Caco-2 (cell line): Measurements from ENCODE around the gene ERVW-1. TPM values are rescaled to one million over a fixed set of nuclear protein-coding genes. Genes with fewer than 3 reads are reported as not detected.
"Not testable (repeated sequence)": the region's sequence is repeated elsewhere in the genome, so short reads cannot be mapped to it uniquely, and the experiment has no call there.

Experiments
- BruUV-seq: library from RNA; stranded (reverse); fragments of 400-500 nt; replicated peaks from 2 replicates; lab custom pipeline; 2021; lab: Mats Ljungman, UMichigan
- CTCF ChIA-PET: fragments of 300-600 bp; sonication (Branson Sonifier 250); formaldehyde crosslinking; loops from one replicate; lab custom pipeline; 2022; ENCODE audit warnings: antibody characterized with exemption; lab: Charles Lee
- POLR2A ChIA-PET: fragments of 300-600 bp; sonication (Branson Sonifier 250); formaldehyde crosslinking; loops from one replicate; lab custom pipeline; 2022; ENCODE audit warnings: antibody characterized with exemption; lab: Charles Lee
- DNase-seq, 2 experiments: peaks; one replicate each; pipeline versions ENCODE4 v3.0.0 to v3.0.0-alpha.2; 2020 to 2022
- H3K27me3 ChIP-seq: replicated peaks from 2 replicates; pipeline ENCODE4 v1.6.0; 2011; ENCODE audit warnings: low read length; ENCODE audit not compliant: control insufficient read depth, insufficient read depth
- H3K36me3 ChIP-seq: 2 replicates; pipeline ENCODE4 v1.5.1; 2011; ENCODE audit warnings: low read length; ENCODE audit not compliant: control insufficient read depth, insufficient read depth
- H3K4me1 ChIP-seq: fragments of 250-450 bp; sonication (Bioruptor Pico); 2 replicates; pipeline ENCODE4 v1.5.1; 2020; ENCODE audit warnings: mild to moderate bottlenecking
- H3K4me3 ChIP-seq: 2 replicates; pipeline ENCODE4 v1.5.1; 2011; ENCODE audit warnings: low read depth, mild to moderate bottlenecking, control low read depth, low read length
- H3K9me3 ChIP-seq: fragments of 250-450 bp; sonication (Bioruptor Pico); 2 replicates; pipeline ENCODE4 v1.5.1; 2020; ENCODE audit warnings: mild to moderate bottlenecking, moderate library complexity
- H3K27ac Mint-ChIP-seq: one replicate; pipeline ENCODE4 v1.8.0; 2022; ENCODE audit warnings: mixed read lengths; ENCODE audit not compliant: unreplicated experiment
- H3K27me3 Mint-ChIP-seq: one replicate; pipeline ENCODE4 v1.8.0; 2022; ENCODE audit warnings: mixed read lengths; ENCODE audit not compliant: insufficient read depth, unreplicated experiment
- H3K36me3 Mint-ChIP-seq: one replicate; pipeline ENCODE4 v1.8.0; 2022; ENCODE audit warnings: mild to moderate bottlenecking, mixed read lengths; ENCODE audit not compliant: insufficient read depth, unreplicated experiment
- H3K4me1 Mint-ChIP-seq: one replicate; pipeline ENCODE4 v1.8.0; 2022; ENCODE audit warnings: low read depth, mixed read lengths; ENCODE audit not compliant: unreplicated experiment
- H3K4me3 Mint-ChIP-seq: one replicate; pipeline ENCODE4 v1.8.0; 2022; ENCODE audit warnings: mild to moderate bottlenecking, moderate library complexity, mixed read lengths; ENCODE audit not compliant: unreplicated experiment
- H3K9me3 Mint-ChIP-seq: one replicate; pipeline ENCODE4 v1.8.0; 2022; ENCODE audit warnings: mixed read lengths; ENCODE audit not compliant: unreplicated experiment
- CTCF ChIP-seq, 2 experiments: fragments of 200-600 bp in 1 of 2; IDR thresholded peaks; 1 replicate in 1 of 2; 2 replicates in 1 of 2; pipeline versions ENCODE4 v1.5.1 to v1.8.0; 2011 to 2022; ENCODE audit warnings: antibody characterized with exemption in 1 of 2, control low read depth in 1 of 2, inconsistent platforms in 1 of 2, low read depth in 1 of 2, low read length in 1 of 2, mild to moderate bottlenecking in 1 of 2, moderate library complexity in 1 of 2; ENCODE audit not compliant: insufficient read depth in 1 of 2, severe bottlenecking in 1 of 2, unreplicated experiment in 1 of 2
- intact Hi-C: fragments of 100-400 bp; cut with micrococcal nuclease; formaldehyde crosslinking; loops from one replicate; pipeline ENCODE4 v1.10.0; 2022; ENCODE audit not compliant: unreplicated experiment
- total RNA-seq: library from RNA; stranded (reverse); gene quantifications from 2 replicates; pipeline ENCODE4 v1.2.3, GENCODE V29; 2022

ERVW-1 gene
- total RNA-seq, 1 experiment from 2014 or later: not detected

- H3K36me3 ChIP-seq, CTCF ChIA-PET, H3K36me3 Mint-ChIP-seq, H3K4me1 Mint-ChIP-seq, H3K4me3 ChIP-seq, H3K27me3 Mint-ChIP-seq, H3K9me3 ChIP-seq, H3K27me3 ChIP-seq, BruUV-seq, POLR2A ChIA-PET: not testable (repeated sequence)
- peaks cover 22% of the 10 kb centered on the region for H3K4me1 ChIP-seq
- Mint-ChIP-seq H3K27ac (peak overlapping the region; percentile 11), H3K4me3 (peak overlapping the region; percentile 25), H3K9me3 (peaks cover 12% of the 10 kb centered on the region)
- intact Hi-C loops: loop anchor here (1.0 kb wide), 1 partner anchor 8 kb away; no protein-coding TSS in a partner anchor
- peak; percentile 78 to 80 for DNase-seq
Measured at GRCh38 chr7:92473989-92474388, 3.8 kb downstream of the ERVW-1 start.

GRCh38 chr7:92468589-92468988 lies 9.2 kb downstream of the ERVW-1 start:
- CTCF ChIA-PET: not testable (repeated sequence)

GRCh38 chr7:92466682-92467081 lies 11.1 kb downstream of the ERVW-1 start:
- Histone ChIP-seq H3K4me3 (no peak overlapping the region), H3K36me3 (no peaks in the 10 kb centered on the region), H3K9me3 (peaks cover 9% of the 10 kb centered on the region), H3K27me3 (no peaks in the 10 kb centered on the region), H3K4me1 (peaks cover 26% of the 10 kb centered on the region)
- ChIA-PET CTCF (interaction anchor here (1.3 kb wide), 1 partner anchor 20 kb away, joined by 6 read pairs; the partner anchor contains the start of gene GATAD1), POLR2A (interaction anchor here (0.6 to 1.3 kb wide), 2 partner anchors 62 to 362 kb away, joined by 5 to 6 read pairs; partner anchors contain the start of genes PEX1 and RBM48)
- Mint-ChIP-seq H3K4me1 (peaks cover 22% of the 10 kb centered on the region), H3K27ac (peak overlapping the region; percentile 42), H3K27me3 (no peaks in the 10 kb centered on the region), H3K4me3 (no peak overlapping the region), H3K36me3 (peaks cover 21% of the 10 kb centered on the region), H3K9me3 (peaks cover 25% of the 10 kb centered on the region)
- intact Hi-C loops: loop anchor here (1.0 kb wide), 1 partner anchor 8 kb away; no protein-coding TSS in a partner anchor
- DNase-seq: peak; percentile 64 to 76
- no peak for TF ChIP-seq CTCF (IDR thresholded peaks at IDR 0.05; ENCODE audit: insufficient read depth in 1 of 2, low read depth in 1 of 2, low read length in 1 of 2, severe bottlenecking in 1 of 2, unreplicated experiment in 1 of 2)
- no TSS peak for BruUV-seq

More at GRCh38 chr7:92468589-92468988, 9.2 kb downstream of the ERVW-1 start:
- POLR2A ChIA-PET, H3K27me3 ChIP-seq, H3K36me3 ChIP-seq, intact Hi-C loops, H3K27ac Mint-ChIP-seq, H3K9me3 ChIP-seq, H3K4me3 Mint-ChIP-seq, BruUV-seq, H3K27me3 Mint-ChIP-seq, DNase-seq, H3K4me3 ChIP-seq: not testable (repeated sequence)
- H3K4me1 ChIP-seq: peaks cover 37% of the 10 kb centered on the region
- Mint-ChIP-seq H3K9me3 (peaks cover 25% of the 10 kb centered on the region), H3K4me1 (peaks cover 13% of the 10 kb centered on the region), H3K36me3 (peaks cover 15% of the 10 kb centered on the region)

GRCh38 chr7:92464515-92464914 lies 13.2 kb downstream of the ERVW-1 start:
- CTCF ChIA-PET: interaction anchor here (0.7 kb wide), 1 partner anchor 39 kb away, joined by 3 read pairs; no protein-coding TSS in a partner anchor
- no peak overlapping the region for H3K4me3 ChIP-seq
- no peaks in the 10 kb centered on the region for H3K36me3 ChIP-seq
- Mint-ChIP-seq H3K4me1 (peaks cover 22% of the 10 kb centered on the region), H3K27me3 (no peaks in the 10 kb centered on the region), H3K36me3 (peaks cover 21% of the 10 kb centered on the region), H3K4me3 (no peak overlapping the region), H3K9me3 (peaks cover 18% of the 10 kb centered on the region), H3K27ac (peak overlapping the region; percentile 22)
- H3K27me3 ChIP-seq: no peaks in the 10 kb centered on the region
- peaks cover 9% of the 10 kb centered on the region for H3K9me3 ChIP-seq
- peaks cover 26% of the 10 kb centered on the region for H3K4me1 ChIP-seq
- POLR2A ChIA-PET: interaction anchor here (0.9 kb wide), 1 partner anchor 64 kb away, joined by 3 read pairs; the partner anchor contains the start of genes PEX1 and RBM48
- no TSS peak for BruUV-seq
- no peak for TF ChIP-seq CTCF (IDR thresholded peaks at IDR 0.05; ENCODE audit: insufficient read depth in 1 of 2, low read depth in 1 of 2, low read length in 1 of 2, severe bottlenecking in 1 of 2, unreplicated experiment in 1 of 2)
- peak; percentile 33 to 56 for DNase-seq
- intact Hi-C loops: loop anchor here (1.0 to 5.0 kb wide), 2 partner anchors 16 to 582 kb away; partner anchors contain the start of gene MTERF1
